Glomerular visceral epithelial cell (primary cell): ENCODE measurements around the gene EFCAB9.
A peak's percentile ranks its signal among the peaks of the same experiment; 100 is the strongest.
"Not testable (repeated sequence)": the region's sequence is repeated elsewhere in the genome, so short reads cannot be mapped to it uniquely, and the experiment has no call there.

Source experiments
- DNase-seq: peaks from one replicate; pipeline ENCODE4 v3.0.0-alpha.2; 2016; ENCODE audit errors: extremely low spot score

EFCAB9 gene

DNA sequence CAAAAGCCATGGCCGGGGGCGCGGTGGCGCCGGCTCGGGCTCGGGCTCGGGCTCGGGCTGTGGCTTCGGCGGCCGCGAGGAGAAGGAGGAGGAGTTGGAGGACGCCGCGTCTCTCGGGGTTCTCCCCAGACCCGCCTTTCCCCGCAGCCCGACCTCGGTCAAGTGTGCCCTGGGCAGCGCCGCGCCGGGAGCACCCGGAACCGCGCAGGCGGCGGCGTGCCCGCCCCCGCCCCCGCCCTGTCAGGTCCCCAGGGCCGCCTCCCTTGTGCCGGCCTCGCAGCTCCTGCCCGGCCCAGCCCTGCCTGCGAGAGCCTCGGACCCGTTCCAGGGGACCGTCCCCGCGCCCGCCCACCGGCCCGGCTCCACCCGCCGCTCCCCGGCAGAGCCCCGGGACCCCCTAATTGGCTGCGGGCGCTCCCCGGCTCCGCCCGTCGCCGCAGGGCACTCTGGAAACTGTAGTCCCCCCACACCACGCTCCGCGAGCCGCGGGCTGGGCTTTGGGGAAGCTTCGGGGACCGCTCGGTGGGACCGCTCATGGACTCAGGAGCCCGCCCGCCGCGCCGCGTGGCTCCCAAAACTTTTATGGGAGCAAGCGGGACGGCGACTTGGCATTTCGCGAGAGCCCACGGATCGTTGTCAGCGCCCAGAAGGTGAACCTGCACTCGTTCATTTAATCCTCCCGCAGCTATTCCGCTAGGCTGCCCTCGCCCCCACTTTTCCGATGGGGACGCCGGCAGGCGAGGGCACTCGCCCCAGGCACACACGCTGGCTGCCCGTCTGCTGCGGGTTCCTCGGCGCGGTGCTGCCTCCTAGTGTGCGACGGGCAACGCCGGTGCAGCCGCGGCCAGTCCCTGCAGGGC lies 5.7 kb upstream of the EFCAB9 start, which contains the start of gene STK10:
Gene STK10 (minus strand): TSS at position 192 of the 860 bp plus-strand sequence. CDS start 182 bp downstream, at position 10.
- peak; percentile 93 for DNase-seq

- DNase-seq = no peak
Observed at GRCh38 chr5:172188893-172189692, 4.9 kb upstream of the EFCAB9 start.

GRCh38 chr5:172189693-172190296 lies 4.2 kb upstream of the EFCAB9 start:
- DNase-seq = no peak

DNA sequence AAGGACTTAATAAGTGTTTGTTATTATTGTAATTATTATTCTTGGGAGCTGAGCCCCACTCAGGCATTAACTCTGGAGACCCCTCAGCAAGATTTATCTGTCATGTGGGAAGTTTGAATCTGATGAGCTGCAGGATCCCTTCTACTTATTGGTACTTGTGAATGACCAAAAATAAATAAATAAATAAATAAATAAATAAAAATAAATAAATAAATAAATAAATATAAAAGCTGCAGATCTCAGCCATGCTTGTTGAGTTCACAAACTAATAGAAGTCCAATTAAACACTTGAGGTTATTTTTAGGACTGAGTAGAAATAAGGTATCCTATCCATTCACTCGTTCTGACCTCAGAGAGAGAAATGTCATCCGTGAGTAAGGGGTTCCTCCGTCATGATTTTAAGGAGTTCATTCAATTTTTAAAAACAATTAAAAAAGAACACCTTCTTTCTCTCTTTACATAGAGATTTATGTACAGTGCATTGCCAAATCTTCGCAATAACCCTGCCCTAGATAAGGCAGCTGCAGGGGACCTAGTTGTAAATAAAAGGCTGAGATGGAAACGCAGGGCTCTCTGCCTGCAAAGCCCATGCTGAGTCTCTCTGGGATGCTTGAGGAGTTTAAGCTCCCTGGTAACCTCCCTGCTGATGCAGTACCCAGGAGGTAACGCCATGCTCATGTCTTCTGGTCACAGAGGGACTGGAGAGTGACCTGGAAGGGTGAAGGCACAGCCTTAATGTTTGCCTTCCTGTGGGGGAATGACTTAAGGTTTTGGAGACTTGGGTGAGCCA lies 1.2 kb downstream of the EFCAB9 start:
- DNase-seq = no peak

GRCh38 chr5:172197775-172198174 lies 3.8 kb downstream of the EFCAB9 start:
- DNase-seq = not testable (repeated sequence)

DNA sequence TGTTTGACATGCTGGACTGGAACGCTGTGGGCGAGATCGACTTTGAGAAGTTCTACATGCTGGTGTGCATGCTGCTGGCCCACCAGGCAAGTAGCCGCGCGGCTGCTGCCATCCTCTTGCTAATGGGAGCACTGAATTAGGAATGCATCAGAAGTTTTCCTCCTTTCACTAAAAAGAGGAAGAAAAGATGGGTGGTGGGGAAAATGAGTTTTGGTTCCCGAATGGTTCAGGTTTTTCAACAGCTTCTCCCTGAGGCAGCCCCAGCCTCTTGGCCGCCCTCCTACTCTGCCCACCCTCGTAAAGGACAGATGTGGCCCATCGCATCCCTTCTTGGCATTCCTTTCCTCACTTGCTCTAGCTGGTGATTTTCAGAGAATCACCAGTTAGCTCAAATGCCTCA lies 5.5 kb downstream of the EFCAB9 start:
- DNase-seq = no peak

DNA sequence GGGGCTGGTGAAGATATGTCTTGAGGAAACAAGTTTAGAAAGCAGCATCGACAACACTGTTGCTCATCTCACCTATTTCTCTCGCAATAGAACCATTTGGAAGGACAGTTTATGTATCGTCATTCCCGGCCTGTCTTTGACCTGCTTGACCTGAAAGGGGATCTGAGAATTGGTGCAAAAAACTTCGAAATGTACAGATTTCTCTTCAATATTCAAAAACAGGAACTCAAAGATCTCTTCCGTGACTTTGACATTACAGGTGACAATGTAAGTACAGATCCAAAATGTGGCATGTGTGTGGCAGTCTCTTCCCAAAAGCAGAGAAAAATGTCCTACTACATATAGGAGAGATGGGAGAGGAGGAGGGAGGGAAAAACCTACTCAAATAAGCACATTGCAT lies 6.5 kb downstream of the EFCAB9 start:
- DNase-seq = no peak

DNA sequence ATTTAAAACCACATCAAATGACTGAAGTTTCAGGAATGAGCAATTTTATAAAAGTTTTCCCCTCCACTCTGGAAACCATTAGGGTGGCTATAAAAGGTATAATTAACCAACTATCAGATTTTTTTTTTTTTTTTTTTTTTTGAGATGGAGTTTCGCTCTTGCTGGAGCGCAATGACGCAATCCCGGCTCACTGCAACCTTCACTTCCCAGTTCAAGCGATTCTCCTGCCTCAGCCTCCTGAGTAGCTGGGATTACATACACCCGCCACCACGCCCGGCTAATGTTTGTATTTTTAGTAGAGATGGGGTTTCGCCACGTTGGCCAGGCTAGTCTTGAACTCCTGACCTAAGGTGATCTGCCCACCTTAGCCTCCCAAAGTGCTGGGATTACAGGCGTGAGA lies 12.0 kb downstream of the EFCAB9 start:
- not testable (repeated sequence) for DNase-seq

DNA sequence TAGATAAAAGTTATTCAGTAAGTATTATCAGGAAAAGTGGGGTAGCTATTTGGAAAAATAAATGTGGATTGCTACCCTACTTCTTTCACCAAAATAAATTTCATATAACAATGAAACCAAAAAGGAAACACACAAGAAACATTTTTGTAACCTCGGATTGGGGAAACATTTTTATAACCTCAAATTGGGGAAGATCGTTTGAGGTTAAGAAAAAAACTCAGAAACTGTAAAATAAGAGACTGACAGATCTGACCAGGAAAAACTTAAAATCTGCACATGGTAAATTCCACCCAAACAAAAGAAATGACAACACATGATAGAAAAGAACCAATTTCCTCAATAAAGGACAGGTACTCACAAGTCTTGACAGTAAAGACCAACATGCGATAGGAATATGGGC lies 13.5 kb downstream of the EFCAB9 start:
- DNase-seq = no peak

GRCh38 chr5:172209714-172210113 lies 15.7 kb downstream of the EFCAB9 start:
- DNase-seq = no peak

DNA sequence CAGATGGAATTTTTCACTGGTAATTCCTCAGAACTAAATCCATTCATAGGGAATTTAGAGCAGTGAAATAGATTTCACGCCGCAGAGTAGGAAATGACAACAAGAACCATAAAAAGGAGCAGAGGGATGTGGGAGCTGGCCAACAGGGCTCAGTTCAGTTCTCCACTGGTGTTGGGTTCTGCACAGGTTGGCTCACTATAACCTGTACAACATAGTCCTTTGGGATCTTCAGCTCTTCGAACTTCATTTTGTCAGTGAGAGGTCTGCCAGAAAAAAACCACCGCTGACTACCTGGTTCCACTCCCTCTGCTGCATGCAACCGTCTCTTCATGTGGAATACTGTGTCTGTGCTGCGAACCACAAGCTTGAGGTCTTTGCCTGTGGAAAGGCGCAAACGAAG lies 17.7 kb downstream of the EFCAB9 start:
- no peak for DNase-seq

- no peak for DNase-seq
Observed at GRCh38 chr5:172213126-172213525, 19.2 kb downstream of the EFCAB9 start.

- DNase-seq = no peak
Observed at GRCh38 chr5:172216345-172216744, 22.4 kb downstream of the EFCAB9 start.

DNA sequence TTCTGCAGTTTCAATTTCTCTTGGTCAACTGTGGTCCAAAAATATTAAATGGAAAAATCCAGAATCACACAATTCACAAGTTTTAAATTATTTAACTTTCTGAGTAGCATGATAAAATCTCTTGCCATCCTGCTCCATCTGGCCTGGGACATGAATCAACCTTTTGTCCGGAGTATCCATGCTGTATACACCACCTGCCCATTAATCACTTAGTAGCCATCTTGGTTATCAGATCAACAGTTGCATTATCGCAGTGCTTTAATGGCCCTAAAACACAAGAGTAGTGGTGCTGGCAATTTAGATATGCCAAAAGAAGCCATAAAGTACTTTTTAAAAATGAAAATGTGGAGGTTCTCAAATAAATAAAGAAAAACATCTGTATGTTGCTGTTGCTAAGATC lies 25.3 kb downstream of the EFCAB9 start:
- no peak for DNase-seq

DNA sequence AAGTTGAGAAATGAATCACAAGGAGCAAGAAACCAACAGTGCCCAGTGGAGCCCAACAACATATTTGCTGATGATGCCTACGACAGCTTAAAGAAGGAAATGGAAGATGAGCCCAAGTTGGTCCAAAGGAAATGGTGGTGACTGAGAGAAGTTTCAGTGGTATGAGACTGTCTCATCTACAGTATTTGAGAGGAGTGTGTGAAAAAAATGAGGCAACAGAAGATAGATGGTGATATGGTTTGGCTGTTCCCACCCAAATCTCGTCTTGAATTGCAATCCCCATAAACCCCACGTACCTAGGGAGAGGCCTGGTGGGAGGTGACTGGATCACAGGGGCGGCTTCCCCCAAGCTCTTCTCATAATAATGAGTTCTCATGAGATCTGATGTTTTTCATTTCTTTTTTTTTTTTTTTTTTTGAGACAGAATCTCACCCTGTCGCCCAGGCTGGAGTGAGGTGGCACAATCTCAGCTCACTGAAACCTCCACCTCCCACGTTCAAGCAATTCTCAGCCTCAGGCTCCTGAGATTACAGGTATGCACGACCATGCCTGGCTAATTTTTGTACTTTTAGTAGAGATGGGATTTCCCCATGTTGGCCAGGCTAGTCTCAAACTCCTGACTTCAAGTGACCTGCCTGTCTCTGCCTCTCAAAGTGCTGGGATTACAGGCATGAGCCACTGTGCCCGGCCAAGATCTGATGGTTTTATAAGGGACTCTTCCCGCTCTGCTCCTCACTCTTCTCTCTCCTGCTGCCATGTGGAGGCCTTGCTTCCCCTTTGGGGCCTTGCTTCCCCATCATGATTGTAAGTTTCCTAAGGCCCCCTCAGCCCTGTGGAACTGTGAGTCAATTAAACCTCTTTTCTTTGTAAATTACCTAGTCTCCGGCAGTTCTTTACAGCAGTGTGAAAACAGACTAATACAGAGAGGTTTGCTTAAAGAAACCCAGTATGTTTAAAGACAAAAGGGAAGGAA lies 30.2 kb downstream of the EFCAB9 start:
- DNase-seq = no peak

GRCh38 chr5:172224996-172225395 lies 31.0 kb downstream of the EFCAB9 start:
- no peak for DNase-seq

GRCh38 chr5:172229904-172230303 lies 35.9 kb downstream of the EFCAB9 start:
- no peak for DNase-seq

GRCh38 chr5:172234031-172234430 lies 40.1 kb downstream of the EFCAB9 start:
- DNase-seq = no peak

DNA sequence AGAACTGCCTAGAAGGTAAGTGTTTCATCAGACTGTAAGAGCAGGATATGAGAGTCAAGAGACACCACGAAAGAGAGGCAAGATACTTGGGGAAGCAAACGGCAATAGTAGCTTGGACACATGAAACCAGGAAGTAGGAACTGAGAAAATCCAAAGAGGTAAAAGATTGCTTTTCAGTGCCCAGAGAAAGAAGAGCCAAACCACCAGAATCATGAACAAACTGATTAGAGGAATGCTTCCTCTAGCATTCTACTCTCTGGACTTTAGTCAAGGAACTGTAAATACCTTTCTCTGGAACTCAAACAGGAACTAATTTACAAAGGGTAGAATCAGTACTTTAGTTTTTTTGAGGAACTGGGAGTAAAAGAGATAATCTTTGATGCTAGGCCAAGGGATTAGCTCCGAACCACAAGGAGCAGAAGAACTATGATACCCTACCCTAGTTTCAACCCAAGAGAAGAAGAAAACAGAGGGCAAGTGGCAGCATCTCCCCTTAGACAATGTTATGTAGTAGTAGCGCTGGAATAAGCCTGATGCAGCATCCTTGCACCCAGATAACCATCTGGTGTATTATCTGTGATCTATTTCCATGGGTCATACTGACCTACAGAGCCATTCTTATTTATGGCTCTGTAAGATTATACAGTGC lies 41.3 kb downstream of the EFCAB9 start:
- DNase-seq = no peak
